OCI-LY3 (cell line): ENCODE data around the gene MACROD2.

ENCODE experiments used
- EZH2phosphoT487 ChIP-seq: fragments of 200-600 bp; shearing (Covaris generic); IDR thresholded peaks from 2 replicates; pipeline ENCODE4 v1.6.1; 2018; ENCODE audit warnings: antibody characterized with exemption, mixed run types, low read depth
- TF ChIP-seq, protein P1 (sequence below): fragments of 200-600, 300-600 bp; sonication (generic); IDR thresholded peaks from 2 replicates; pipeline ENCODE4 v1.5.1; 2014; ENCODE audit warnings: antibody characterized with exemption, low read length, low read depth

DNA sequence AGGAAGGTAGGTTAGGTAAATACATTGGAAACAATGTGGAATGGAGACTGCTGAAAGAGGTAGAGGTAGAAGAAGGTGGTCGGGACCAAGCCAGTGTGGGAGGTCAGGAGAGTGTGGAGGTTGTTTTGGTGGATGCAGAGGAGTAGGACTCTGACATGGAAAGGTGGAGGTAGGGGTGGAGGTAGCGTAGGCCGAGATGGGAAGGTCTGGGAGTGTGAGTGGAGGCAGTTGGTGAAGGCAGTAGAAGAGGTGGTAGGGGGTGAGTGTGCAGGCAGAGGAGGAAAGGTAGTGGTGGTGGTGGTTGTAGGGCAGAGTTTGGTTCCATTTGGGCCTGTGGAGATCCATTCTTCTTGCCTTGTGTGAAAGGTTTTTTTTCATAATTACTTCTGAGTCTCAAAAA is 941.7 kb downstream of the MACROD2 start:
- TF ChIP-seq, protein P1, sequence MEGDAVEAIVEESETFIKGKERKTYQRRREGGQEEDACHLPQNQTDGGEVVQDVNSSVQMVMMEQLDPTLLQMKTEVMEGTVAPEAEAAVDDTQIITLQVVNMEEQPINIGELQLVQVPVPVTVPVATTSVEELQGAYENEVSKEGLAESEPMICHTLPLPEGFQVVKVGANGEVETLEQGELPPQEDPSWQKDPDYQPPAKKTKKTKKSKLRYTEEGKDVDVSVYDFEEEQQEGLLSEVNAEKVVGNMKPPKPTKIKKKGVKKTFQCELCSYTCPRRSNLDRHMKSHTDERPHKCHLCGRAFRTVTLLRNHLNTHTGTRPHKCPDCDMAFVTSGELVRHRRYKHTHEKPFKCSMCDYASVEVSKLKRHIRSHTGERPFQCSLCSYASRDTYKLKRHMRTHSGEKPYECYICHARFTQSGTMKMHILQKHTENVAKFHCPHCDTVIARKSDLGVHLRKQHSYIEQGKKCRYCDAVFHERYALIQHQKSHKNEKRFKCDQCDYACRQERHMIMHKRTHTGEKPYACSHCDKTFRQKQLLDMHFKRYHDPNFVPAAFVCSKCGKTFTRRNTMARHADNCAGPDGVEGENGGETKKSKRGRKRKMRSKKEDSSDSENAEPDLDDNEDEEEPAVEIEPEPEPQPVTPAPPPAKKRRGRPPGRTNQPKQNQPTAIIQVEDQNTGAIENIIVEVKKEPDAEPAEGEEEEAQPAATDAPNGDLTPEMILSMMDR: no peak
- TF ChIP-seq EZH2phosphoT487: no peak
